Neural progenitor cell (in vitro differentiated cells): ENCODE measurements around the gene METTL16. TPM values are rescaled to one million over a fixed set of nuclear protein-coding genes. Genes with fewer than 3 reads are reported as not detected.
"Not testable (repeated sequence)": the region's sequence is repeated elsewhere in the genome, so short reads cannot be mapped to it uniquely, and the experiment has no call there.

Source experiments
- DNase-seq: peaks from one replicate; pipeline ENCODE4 v3.0.0-alpha.2; 2016; ENCODE audit warnings: low spot score
- H2AFZ ChIP-seq: fragments of 200-600 bp; sonication (generic); replicated peaks from 2 replicates; pipeline ENCODE4 v1.6.1; 2016; ENCODE audit warnings: antibody characterized with exemption
- H3F3A ChIP-seq: fragments of 200-600 bp; sonication (generic); 2 replicates; pipeline ENCODE4 v1.6.1; 2016; ENCODE audit warnings: antibody characterized with exemption, low read depth
- H3K27ac ChIP-seq: fragments of 200-600 bp; sonication (generic); 2 replicates; pipeline ENCODE4 v1.5.1; 2016; ENCODE audit warnings: mild to moderate bottlenecking
- H3K27me3 ChIP-seq: fragments of 200-600 bp; sonication (generic); 2 replicates; pipeline ENCODE4 v1.6.1; 2016; ENCODE audit warnings: mild to moderate bottlenecking, moderate library complexity
- H3K36me3 ChIP-seq: fragments of 200-600 bp; sonication (generic); 2 replicates; pipeline ENCODE4 v1.5.1; 2016
- H3K4me1 ChIP-seq: fragments of 200-600 bp; sonication (generic); 2 replicates; pipeline ENCODE4 v1.6.1; 2016; ENCODE audit warnings: mixed run types
- H3K4me2 ChIP-seq: fragments of 200-600 bp; sonication (generic); 2 replicates; pipeline ENCODE4 v1.6.1; 2016
- H3K4me3 ChIP-seq: fragments of 200-600 bp; sonication (generic); 2 replicates; pipeline ENCODE4 v1.5.1; 2016
- H3K79me2 ChIP-seq: fragments of 200-600 bp; sonication (generic); 2 replicates; pipeline ENCODE4 v1.6.1; 2016; ENCODE audit warnings: low read depth
- H3K9ac ChIP-seq: fragments of 200-600 bp; sonication (generic); 2 replicates; pipeline ENCODE4 v1.6.1; 2016
- H3K9me3 ChIP-seq: fragments of 200-600 bp; sonication (generic); 2 replicates; pipeline ENCODE4 v1.5.1; 2016; ENCODE audit warnings: low read depth
- H4K20me1 ChIP-seq: fragments of 200-600 bp; sonication (generic); 2 replicates; pipeline ENCODE4 v1.6.1; 2016; ENCODE audit warnings: low read depth
- H3K27ac Mint-ChIP-seq: 3 replicates; pipeline ENCODE4 v1.8.0; 2021; ENCODE audit warnings: mixed read lengths
- H3K27me3 Mint-ChIP-seq: 2 replicates; pipeline ENCODE4 v1.8.0; 2022; ENCODE audit warnings: low read depth, mild to moderate bottlenecking, inconsistent platforms, moderate library complexity, mixed read lengths; ENCODE audit not compliant: insufficient read depth
- H3K36me3 Mint-ChIP-seq: 3 replicates; pipeline ENCODE4 v1.8.0; 2021; ENCODE audit warnings: mixed read lengths
- H3K4me1 Mint-ChIP-seq: 3 replicates; pipeline ENCODE4 v1.8.0; 2021; ENCODE audit warnings: mixed read lengths
- H3K4me3 Mint-ChIP-seq: 3 replicates; pipeline ENCODE4 v1.8.0; 2021; ENCODE audit warnings: mild to moderate bottlenecking, moderate library complexity, mixed read lengths
- H3K9me3 Mint-ChIP-seq: 3 replicates; pipeline ENCODE4 v1.8.0; 2020; ENCODE audit warnings: mixed read lengths
- EZH2 ChIP-seq: fragments of 200-600 bp; sonication (generic); IDR thresholded peaks from 2 replicates; pipeline ENCODE4 v1.6.1; 2017; ENCODE audit warnings: antibody characterized with exemption, mild to moderate bottlenecking, moderate library complexity
- EZH2phosphoT487 ChIP-seq: fragments of 200-600 bp; sonication (generic); IDR thresholded peaks from 2 replicates; pipeline ENCODE4 v1.6.1; 2017; ENCODE audit warnings: antibody characterized with exemption
- total RNA-seq: library from RNA; depleted of rRNA; stranded (reverse); fragments of >200 nt; gene quantifications from 2 replicates; pipeline ENCODE4 v1.2.3, GENCODE V29; 2015; ENCODE audit warnings: low replicate concordance
- TF ChIP-seq, protein P1 (sequence below): fragments of 200-600 bp; sonication (generic); IDR thresholded peaks from 2 replicates; pipeline ENCODE4 v1.5.1; 2017; ENCODE audit warnings: antibody characterized with exemption, mild to moderate bottlenecking

The METTL16 gene
- total RNA-seq, 1 donor from 2014 or later: 40.0 TPM

DNA sequence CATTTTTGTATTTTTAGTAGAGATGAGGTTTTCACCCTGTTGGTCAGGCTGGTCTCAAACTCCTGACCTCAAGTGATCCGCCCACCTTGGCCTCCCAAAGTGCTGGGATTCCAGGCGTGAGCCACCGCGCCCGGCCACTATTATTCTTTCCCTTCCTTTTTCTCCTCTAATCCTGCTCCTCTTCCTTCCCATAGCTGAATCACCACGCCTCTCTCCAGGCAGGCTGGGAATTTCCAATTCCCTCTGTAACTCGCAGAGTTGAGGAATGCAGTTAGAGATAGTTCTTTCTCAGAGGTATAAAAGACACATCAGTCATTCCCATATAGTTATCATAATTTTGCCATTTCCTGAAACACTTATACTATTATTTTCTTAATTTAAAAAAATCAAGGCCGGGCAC lies 11.2 kb downstream of the METTL16 start:
- DNase-seq: no peak
- Histone ChIP-seq H3K4me1 (no peaks in the 10 kb centered on the region), H3K9me3 (peaks cover 9% of the 10 kb centered on the region), H3F3A (peaks cover 7% of the 10 kb centered on the region), H3K36me3 (peaks cover 5% of the 10 kb centered on the region), H3K79me2 (peaks cover 79% of the 10 kb centered on the region), H3K4me3 (no peak overlapping the region), H3K27me3 (no peaks in the 10 kb centered on the region), H2AFZ (no peak overlapping the region), H3K27ac (no peak overlapping the region), H4K20me1 (no peaks in the 10 kb centered on the region), H3K9ac (no peak overlapping the region), H3K4me2 (no peak overlapping the region)
- Mint-ChIP-seq H3K4me1 (peaks cover 5% of the 10 kb centered on the region), H3K27ac (no peak overlapping the region), H3K4me3 (no peak overlapping the region), H3K36me3 (peaks cover 35% of the 10 kb centered on the region), H3K27me3 (no peaks in the 10 kb centered on the region), H3K9me3 (peaks cover 13% of the 10 kb centered on the region)
- TF ChIP-seq EZH2phosphoT487 (no peak), EZH2 (no peak)
- TF ChIP-seq, protein P1, sequence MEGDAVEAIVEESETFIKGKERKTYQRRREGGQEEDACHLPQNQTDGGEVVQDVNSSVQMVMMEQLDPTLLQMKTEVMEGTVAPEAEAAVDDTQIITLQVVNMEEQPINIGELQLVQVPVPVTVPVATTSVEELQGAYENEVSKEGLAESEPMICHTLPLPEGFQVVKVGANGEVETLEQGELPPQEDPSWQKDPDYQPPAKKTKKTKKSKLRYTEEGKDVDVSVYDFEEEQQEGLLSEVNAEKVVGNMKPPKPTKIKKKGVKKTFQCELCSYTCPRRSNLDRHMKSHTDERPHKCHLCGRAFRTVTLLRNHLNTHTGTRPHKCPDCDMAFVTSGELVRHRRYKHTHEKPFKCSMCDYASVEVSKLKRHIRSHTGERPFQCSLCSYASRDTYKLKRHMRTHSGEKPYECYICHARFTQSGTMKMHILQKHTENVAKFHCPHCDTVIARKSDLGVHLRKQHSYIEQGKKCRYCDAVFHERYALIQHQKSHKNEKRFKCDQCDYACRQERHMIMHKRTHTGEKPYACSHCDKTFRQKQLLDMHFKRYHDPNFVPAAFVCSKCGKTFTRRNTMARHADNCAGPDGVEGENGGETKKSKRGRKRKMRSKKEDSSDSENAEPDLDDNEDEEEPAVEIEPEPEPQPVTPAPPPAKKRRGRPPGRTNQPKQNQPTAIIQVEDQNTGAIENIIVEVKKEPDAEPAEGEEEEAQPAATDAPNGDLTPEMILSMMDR: no peak

DNA sequence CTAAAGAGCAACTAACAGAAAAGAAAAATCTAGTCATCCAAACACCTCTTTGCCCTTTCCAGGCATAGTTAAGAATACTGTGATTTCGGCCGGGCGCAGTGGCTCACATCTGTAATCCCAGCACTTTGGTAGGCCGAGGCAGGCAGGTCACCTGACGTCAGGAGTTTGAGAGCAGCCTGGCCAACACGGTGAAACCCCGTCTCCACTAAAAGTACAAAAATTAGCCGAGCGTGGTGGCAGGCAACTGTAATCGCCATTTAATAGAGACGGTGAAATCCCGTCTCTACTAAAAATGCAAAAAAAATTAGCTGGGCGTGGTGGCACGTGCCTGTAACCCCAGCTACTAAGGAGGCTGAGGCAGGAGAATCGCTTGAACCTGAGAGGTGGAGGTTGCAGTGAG lies 22.4 kb downstream of the METTL16 start:
- Histone ChIP-seq H3K4me1 (peaks cover 17% of the 10 kb centered on the region), H3K79me2 (peaks cover 74% of the 10 kb centered on the region), H3F3A (peaks cover 22% of the 10 kb centered on the region), H4K20me1 (peaks cover 64% of the 10 kb centered on the region)
- not testable (repeated sequence) for H3K4me3 ChIP-seq, H3K36me3 ChIP-seq, H3K36me3 Mint-ChIP-seq, H3K27me3 Mint-ChIP-seq, H3K27ac Mint-ChIP-seq, H3K9ac ChIP-seq, H2AFZ ChIP-seq, H3K4me2 ChIP-seq, H3K4me3 Mint-ChIP-seq, H3K9me3 Mint-ChIP-seq, H3K27ac ChIP-seq, H3K9me3 ChIP-seq, DNase-seq, H3K27me3 ChIP-seq
- H3K4me1 Mint-ChIP-seq: peaks cover 15% of the 10 kb centered on the region

DNA sequence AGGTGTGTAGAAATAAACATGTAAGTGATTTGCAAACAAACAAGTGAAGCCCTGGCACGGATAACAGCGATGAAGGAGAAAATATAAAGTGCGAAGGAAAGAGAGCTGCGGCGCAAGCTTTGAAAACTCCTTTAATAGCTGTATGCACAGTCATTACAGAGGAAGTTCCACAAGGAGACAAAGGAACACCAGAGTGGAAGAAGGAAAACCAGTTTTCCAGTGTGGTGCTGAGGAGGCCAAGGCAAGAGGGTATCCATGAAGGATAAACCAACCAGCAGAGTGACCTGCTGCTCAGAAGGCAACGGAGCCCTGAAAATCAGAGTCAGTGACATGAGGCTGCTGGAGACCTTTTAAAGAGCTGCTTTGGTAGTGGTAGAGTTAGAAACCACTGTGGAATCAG lies 24.4 kb downstream of the METTL16 start:
- H3K4me3 ChIP-seq: no peak overlapping the region
- TF ChIP-seq EZH2 (no peak), EZH2phosphoT487 (no peak)
- TF ChIP-seq, protein P1: no peak
- H3K27ac Mint-ChIP-seq: peak overlapping the region; percentile 3
- no peak overlapping the region for H3K27ac ChIP-seq
- peaks cover 23% of the 10 kb centered on the region for H3K4me1 ChIP-seq
- no peak overlapping the region for H3K9ac ChIP-seq
- peaks cover 6% of the 10 kb centered on the region for H3K36me3 Mint-ChIP-seq
- no peaks in the 10 kb centered on the region for H3K36me3 ChIP-seq
- peaks cover 89% of the 10 kb centered on the region for H3K79me2 ChIP-seq
- H3K27me3 Mint-ChIP-seq: peaks cover 3% of the 10 kb centered on the region
- no peak overlapping the region for H2AFZ ChIP-seq
- no peak overlapping the region for H3K4me3 Mint-ChIP-seq
- no peak for DNase-seq
- H3K4me1 Mint-ChIP-seq: peaks cover 16% of the 10 kb centered on the region
- peaks cover 17% of the 10 kb centered on the region for H3F3A ChIP-seq
- no peaks in the 10 kb centered on the region for H3K27me3 ChIP-seq
- no peaks in the 10 kb centered on the region for H3K9me3 Mint-ChIP-seq
- H3K9me3 ChIP-seq: no peaks in the 10 kb centered on the region
- H3K4me2 ChIP-seq: no peak overlapping the region
- peaks cover 84% of the 10 kb centered on the region for H4K20me1 ChIP-seq

DNA sequence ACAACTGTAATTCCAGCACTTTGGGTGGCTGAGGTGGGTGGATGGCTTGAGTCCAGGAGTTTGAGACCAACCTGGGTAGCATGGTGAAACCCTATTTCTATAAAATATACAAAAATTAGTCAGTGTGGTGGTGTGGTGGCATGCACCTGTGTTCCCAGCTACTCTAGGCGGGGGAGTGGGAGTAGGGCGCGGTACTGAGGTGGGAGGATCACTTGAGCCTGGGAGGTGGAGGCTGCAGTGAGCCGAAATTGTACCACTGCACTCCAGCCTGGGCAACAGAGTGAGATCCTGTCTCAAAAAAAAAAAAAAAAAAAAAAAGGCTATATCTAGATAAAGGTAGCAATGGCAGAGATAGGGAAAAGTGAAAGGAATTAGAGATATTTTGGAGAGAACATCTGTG lies 25.0 kb downstream of the METTL16 start:
- H3K27me3 ChIP-seq: not testable (repeated sequence)

More for the DNA sequence above, 25.0 kb downstream of the METTL16 start:
- H3K4me3 Mint-ChIP-seq, H3K9me3 Mint-ChIP-seq, H3K36me3 ChIP-seq, H2AFZ ChIP-seq, H3K36me3 Mint-ChIP-seq, H3K4me3 ChIP-seq, DNase-seq, H3K9me3 ChIP-seq, H3K4me2 ChIP-seq, H3K27me3 Mint-ChIP-seq, H3K9ac ChIP-seq, H3K27ac ChIP-seq, H3K27ac Mint-ChIP-seq: not testable (repeated sequence)
- Histone ChIP-seq H3K79me2 (peaks cover 95% of the 10 kb centered on the region), H4K20me1 (peaks cover 90% of the 10 kb centered on the region), H3K4me1 (peaks cover 29% of the 10 kb centered on the region), H3F3A (peaks cover 15% of the 10 kb centered on the region)
- peaks cover 21% of the 10 kb centered on the region for H3K4me1 Mint-ChIP-seq
